CD4-positive, alpha-beta T cell (primary cell): Measurements from ENCODE around the gene CD302. TPM values are rescaled to one million over a fixed set of nuclear protein-coding genes. Genes with fewer than 3 reads are reported as not detected.
"Not testable (repeated sequence)": the region's sequence is repeated elsewhere in the genome, so short reads cannot be mapped to it uniquely, and the experiment has no call there.

Experiments used
- ATAC-seq: fragments of 200-7000 bp; cut with Tn5 transposase; one replicate; pipeline ENCODE4 v1.10.0; 2022; ENCODE audit warnings: mild to moderate bottlenecking; ENCODE audit not compliant: poor library complexity
- CTCF ChIA-PET: fragments of 350-600 bp; sonication (Branson Sonifier 250); formaldehyde crosslinking; loops from one replicate; lab custom pipeline; 2021; ENCODE audit warnings: antibody characterized with exemption, inconsistent platforms; lab: Charles Lee
- POLR2A ChIA-PET: fragments of 350-600 bp; sonication (Branson Sonifier 250); formaldehyde crosslinking; loops from one replicate; lab custom pipeline; 2021; ENCODE audit warnings: antibody characterized with exemption, inconsistent platforms; lab: Charles Lee
- DNase-seq, 14 experiments: peaks; one replicate each; pipeline ENCODE4 v3.0.0-alpha.2; 2013 to 2020; ENCODE audit warnings: mixed read lengths in 2 of 14
- H3K27ac ChIP-seq, 2 donors: one replicate each; pipeline versions ENCODE4 v1.5.1 to v1.7.0; 2013; ENCODE audit warnings: low read length in 2 of 2, low read depth in 1 of 2, mild to moderate bottlenecking in 1 of 2
- H3K27me3 ChIP-seq, 2 experiments: 1 replicate in 1 of 2; 2 replicates in 1 of 2; pipeline versions ENCODE4 v1.6.1 to v1.7.0; 2013; ENCODE audit warnings: low read length in 2 of 2, control low read depth in 1 of 2, mild to moderate bottlenecking in 1 of 2, moderate library complexity in 1 of 2; ENCODE audit not compliant: insufficient read depth in 2 of 2, control insufficient read depth in 1 of 2
- H3K36me3 ChIP-seq: one replicate; pipeline ENCODE4 v1.6.1; 2013; ENCODE audit warnings: low read length, control low read depth; ENCODE audit not compliant: insufficient read depth
- H3K4me1 ChIP-seq: one replicate; pipeline ENCODE4 v1.6.1; 2013; ENCODE audit warnings: low read length, control low read depth; ENCODE audit not compliant: insufficient read depth
- H3K4me3 ChIP-seq: one replicate; pipeline ENCODE4 v1.5.1; 2013; ENCODE audit warnings: mild to moderate bottlenecking, low read length, moderate library complexity
- H3K9me3 ChIP-seq, 2 experiments: 1 replicate in 1 of 2; 2 replicates in 1 of 2; pipeline versions ENCODE4 v1.6.1 to v1.7.0; 2013; ENCODE audit warnings: low read length in 2 of 2, mild to moderate bottlenecking in 2 of 2, control low read depth in 1 of 2, moderate library complexity in 1 of 2; ENCODE audit not compliant: control insufficient read depth in 1 of 2, insufficient read depth in 1 of 2
- H3K27ac Mint-ChIP-seq: one replicate; pipeline ENCODE4 v1.8.0; 2020; ENCODE audit warnings: mixed read lengths
- H3K27me3 Mint-ChIP-seq: one replicate; pipeline ENCODE4 v1.8.0; 2021; ENCODE audit warnings: mixed read lengths
- H3K36me3 Mint-ChIP-seq: one replicate; pipeline ENCODE4 v1.8.0; 2021; ENCODE audit warnings: low read depth, mixed read lengths
- H3K4me1 Mint-ChIP-seq: one replicate; pipeline ENCODE4 v1.8.0; 2021; ENCODE audit warnings: low read depth, mixed read lengths
- H3K4me3 Mint-ChIP-seq: one replicate; pipeline ENCODE4 v1.8.0; 2020; ENCODE audit warnings: mild to moderate bottlenecking, mixed read lengths
- H3K9me3 Mint-ChIP-seq: one replicate; pipeline ENCODE4 v1.8.0; 2020; ENCODE audit warnings: mixed read lengths
- CTCF ChIP-seq: fragments of 200-600 bp; IDR thresholded peaks from one replicate; pipeline ENCODE4 v1.8.0; 2022; ENCODE audit warnings: antibody characterized with exemption, mild to moderate bottlenecking
- intact Hi-C, 2 experiments: fragments of 100-400 bp; cut with DNase I in 1 of 2; cut with micrococcal nuclease in 1 of 2; formaldehyde crosslinking; loops; one replicate each; pipeline versions ENCODE4 v1.15.1 to v1.9.0; 2023 to 2025; cut with DNase I, micrococcal nuclease
- total RNA-seq, 174 experiments: library from RNA in 2 of 174; stranded (reverse) in 2 of 174; gene quantifications; one replicate each; pipeline ENCODE4 v1.2.3 and lab custom pipeline; 2021 to 2026

The CD302 gene
- total RNA-seq, 2 experiments from 2014 or later = 1.0 to 1.1 TPM

GRCh38 chr2:159750873-159751272, 47.1 kb downstream of the CD302 start:
- Histone ChIP-seq H3K4me3 (no peak overlapping the region), H3K27me3 (no peaks in the 10 kb centered on the region), H3K27ac (no peak overlapping the region), H3K4me1 (no peaks in the 10 kb centered on the region), H3K9me3 (no peaks in the 10 kb centered on the region), H3K36me3 (peaks cover 80% of the 10 kb centered on the region)
- ChIA-PET CTCF (no interaction called here), POLR2A (no interaction called here)
- Mint-ChIP-seq H3K9me3 (no peaks in the 10 kb centered on the region), H3K36me3 (peaks cover 37% of the 10 kb centered on the region), H3K27ac (no peak overlapping the region), H3K4me1 (peaks cover 26% of the 10 kb centered on the region), H3K27me3 (no peaks in the 10 kb centered on the region), H3K4me3 (no peak overlapping the region)
- TF ChIP-seq CTCF = no peak
- ATAC-seq (no peak), DNase-seq (no peak)
- intact Hi-C loops = loop anchor here in 1 of 2 experiments (5.0 kb wide), 1 partner anchor 39 kb away; the partner anchor contains the start of gene MARCHF7

GRCh38 chr2:159748089-159748488, 49.9 kb downstream of the CD302 start:
- peaks cover 63% of the 10 kb centered on the region for H3K36me3 Mint-ChIP-seq
- TF ChIP-seq CTCF = no peak
- Histone ChIP-seq H3K4me1 (no peaks in the 10 kb centered on the region), H3K27ac (no peak overlapping the region), H3K27me3 (no peaks in the 10 kb centered on the region), H3K36me3 (peaks cover 83% of the 10 kb centered on the region), H3K4me3 (no peak overlapping the region), H3K9me3 (no peaks in the 10 kb centered on the region)
- DNase-seq = no peak
- H3K27ac Mint-ChIP-seq = peak overlapping the region; percentile 17
- H3K4me3 Mint-ChIP-seq = no peak overlapping the region
- no peaks in the 10 kb centered on the region for H3K27me3 Mint-ChIP-seq
- no peaks in the 10 kb centered on the region for H3K9me3 Mint-ChIP-seq
- intact Hi-C loops = no loop called here
- POLR2A ChIA-PET = interaction anchor here (1.2 kb wide), 1 partner anchor 10 kb away, joined by 3 read pairs; no protein-coding TSS in a partner anchor
- CTCF ChIA-PET = interaction anchor here (1.5 kb wide), 1 partner anchor 19 kb away, joined by 3 read pairs; no protein-coding TSS in a partner anchor
- H3K4me1 Mint-ChIP-seq = peaks cover 27% of the 10 kb centered on the region
- no peak for ATAC-seq

DNA sequence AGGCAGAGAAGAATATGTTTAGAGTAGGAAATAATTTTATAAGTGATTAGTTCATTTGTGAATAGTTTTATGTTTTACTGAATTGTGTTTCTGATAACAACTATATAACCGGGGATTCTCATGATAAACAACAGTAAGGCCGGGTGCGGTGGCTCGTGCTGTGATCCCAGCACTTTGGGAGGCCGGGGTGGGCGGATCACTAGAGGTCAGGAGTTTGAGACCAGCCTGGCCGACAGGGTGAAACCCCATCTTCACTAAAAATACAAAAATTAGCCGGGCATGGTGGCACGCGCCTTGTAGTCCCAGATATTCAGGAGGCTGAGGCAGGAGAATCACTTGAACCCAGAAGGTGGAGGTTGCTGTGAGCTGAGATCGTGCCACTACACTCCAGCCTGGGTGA, 52.8 kb downstream of the CD302 start:
- H3K36me3 Mint-ChIP-seq = peaks cover 78% of the 10 kb centered on the region
- not testable (repeated sequence) for H3K27ac Mint-ChIP-seq

DNA sequence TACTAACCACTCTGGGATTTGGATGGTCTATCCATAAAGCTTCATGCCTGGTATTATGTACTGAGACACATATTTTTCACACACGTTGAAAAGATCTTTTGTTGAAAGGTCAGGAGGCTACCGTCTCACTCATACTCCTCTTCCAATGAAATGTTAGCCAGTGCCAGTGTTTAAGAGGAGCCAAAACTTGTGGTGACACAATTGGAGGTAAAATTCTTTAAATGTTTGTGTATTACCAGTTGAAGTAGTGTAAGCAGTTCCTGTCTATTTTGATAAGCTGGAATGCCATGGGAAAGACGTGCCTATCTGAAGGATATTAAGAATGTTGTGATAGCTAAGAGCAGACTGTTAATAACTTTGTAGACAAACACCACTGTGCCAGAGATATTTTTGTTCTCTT, 53.6 kb downstream of the CD302 start:
- H3K9me3 ChIP-seq = no peaks in the 10 kb centered on the region

More for the DNA sequence above, 52.8 kb downstream of the CD302 start:
- H3K27me3 ChIP-seq, H3K27me3 Mint-ChIP-seq, CTCF ChIA-PET, DNase-seq, POLR2A ChIA-PET, H3K27ac ChIP-seq, intact Hi-C loops, H3K9me3 ChIP-seq, ATAC-seq, H3K4me3 Mint-ChIP-seq, H3K9me3 Mint-ChIP-seq, H3K4me1 ChIP-seq, H3K4me3 ChIP-seq: not testable (repeated sequence)
- peaks cover 15% of the 10 kb centered on the region for H3K4me1 Mint-ChIP-seq
- peaks cover 73% of the 10 kb centered on the region for H3K36me3 ChIP-seq

More for the DNA sequence above, 53.6 kb downstream of the CD302 start:
- intact Hi-C loops = no loop called here
- Mint-ChIP-seq H3K9me3 (no peaks in the 10 kb centered on the region), H3K27ac (no peak overlapping the region), H3K4me1 (peaks cover 24% of the 10 kb centered on the region), H3K36me3 (peaks cover 80% of the 10 kb centered on the region), H3K4me3 (no peak overlapping the region), H3K27me3 (no peaks in the 10 kb centered on the region)
- no peaks in the 10 kb centered on the region for H3K4me1 ChIP-seq
- H3K4me3 ChIP-seq = no peak overlapping the region
- no peak for TF ChIP-seq CTCF
- ChIA-PET CTCF (no interaction called here), POLR2A (no interaction called here)
- DNase-seq (no peak), ATAC-seq (no peak)
- H3K27me3 ChIP-seq = no peaks in the 10 kb centered on the region
- H3K27ac ChIP-seq = no peak overlapping the region
- peaks cover 74% of the 10 kb centered on the region for H3K36me3 ChIP-seq
